GM18505 (cell line): ENCODE measurements around the gene RIPK1.
"Not testable (repeated sequence)": the region's sequence is repeated elsewhere in the genome, so short reads cannot be mapped to it uniquely, and the experiment has no call there.

ENCODE experiments used
- ATAC-seq: cut with Tn5 transposase; IDR thresholded peaks from one replicate; pipeline ENCODE4 v1.9.1; 2021; ENCODE audit not compliant: unreplicated experiment
- POLR2A ChIP-seq: IDR thresholded peaks from 4 replicates; pipeline ENCODE4 v1.6.1; 2011; ENCODE audit warnings: borderline replicate concordance; ENCODE audit not compliant: insufficient read depth, insufficient read length; ENCODE audit errors: extremely low read depth

The RIPK1 gene

GRCh38 chr6:3122823-3123182 lies 54.5 kb downstream of the RIPK1 start:
- ATAC-seq = no peak
- TF ChIP-seq POLR2A = no peak

- no peak for ATAC-seq
- TF ChIP-seq POLR2A = no peak
Observed at GRCh38 chr6:3124667-3125066, 56.4 kb downstream of the RIPK1 start.

GRCh38 chr6:3125815-3126214 lies 57.5 kb downstream of the RIPK1 start:
- ATAC-seq = no peak
- TF ChIP-seq POLR2A = no peak

GRCh38 chr6:3128356-3129108 lies 60.2 kb downstream of the RIPK1 start:
- no peak for TF ChIP-seq POLR2A
- ATAC-seq = no peak

- no peak for TF ChIP-seq POLR2A
- ATAC-seq = no peak
Observed at GRCh38 chr6:3131695-3132094, 63.4 kb downstream of the RIPK1 start.

GRCh38 chr6:3133515-3133914 lies 65.2 kb downstream of the RIPK1 start:
- ATAC-seq = no peak

GRCh38 chr6:3135668-3136291 lies 67.5 kb downstream of the RIPK1 start:
- no peak for ATAC-seq
- TF ChIP-seq POLR2A = no peak

More at GRCh38 chr6:3133515-3133914, 65.2 kb downstream of the RIPK1 start:
- TF ChIP-seq POLR2A = no peak

GRCh38 chr6:3136292-3137011 lies 68.2 kb downstream of the RIPK1 start:
- TF ChIP-seq POLR2A = no peak
- no peak for ATAC-seq

- TF ChIP-seq POLR2A = no peak
- no peak for ATAC-seq
Observed at GRCh38 chr6:3137057-3137777, 68.9 kb downstream of the RIPK1 start.

GRCh38 chr6:3137873-3138272 lies 69.6 kb downstream of the RIPK1 start:
- not testable (repeated sequence) for ATAC-seq

- no peak for TF ChIP-seq POLR2A
- ATAC-seq = no peak
Observed at GRCh38 chr6:3138341-3138740, 70.0 kb downstream of the RIPK1 start.

GRCh38 chr6:3139090-3139903 lies 71.0 kb downstream of the RIPK1 start:
- no peak for ATAC-seq
- TF ChIP-seq POLR2A = no peak

- TF ChIP-seq POLR2A = no peak
- ATAC-seq = no peak
Observed at GRCh38 chr6:3140201-3140600, 71.9 kb downstream of the RIPK1 start.
